Endodermal cell (in vitro differentiated cells): ENCODE data around the gene OR2AE1. TPM values are rescaled to one million over a fixed set of nuclear protein-coding genes. Genes with fewer than 3 reads are reported as not detected.
A peak's percentile ranks its signal among the peaks of the same experiment; 100 is the strongest.

ENCODE experiments used
- DNase-seq: peaks from one replicate; pipeline ENCODE4 v3.0.0-alpha.2; 2017
- H3K27ac ChIP-seq: 2 replicates; pipeline ENCODE4 v1.5.1; 2013; ENCODE audit warnings: mild to moderate bottlenecking, low read depth, low read length, moderate library complexity
- H3K27me3 ChIP-seq: 2 replicates; pipeline ENCODE4 v1.6.1; 2013; ENCODE audit warnings: mild to moderate bottlenecking, low read length, moderate library complexity; ENCODE audit not compliant: insufficient read depth, control insufficient read depth, poor library complexity, severe bottlenecking
- H3K36me3 ChIP-seq: 2 replicates; pipeline ENCODE4 v1.7.0; 2013; ENCODE audit warnings: mild to moderate bottlenecking, low read length, moderate library complexity; ENCODE audit not compliant: control insufficient read depth, insufficient read depth
- H3K4me1 ChIP-seq: one replicate; pipeline ENCODE4 v1.7.0; 2013; ENCODE audit warnings: low read length; ENCODE audit not compliant: control insufficient read depth, insufficient read depth
- H3K4me3 ChIP-seq: 2 replicates; pipeline ENCODE4 v1.5.1; 2013; ENCODE audit warnings: mild to moderate bottlenecking, low read length, moderate library complexity
- H3K9ac ChIP-seq: 2 replicates; pipeline ENCODE4 v1.6.1; 2013; ENCODE audit warnings: mild to moderate bottlenecking, low read length, moderate library complexity; ENCODE audit not compliant: poor library complexity, severe bottlenecking; ENCODE audit errors: extremely low read depth
- H3K9me3 ChIP-seq: 2 replicates; pipeline ENCODE4 v1.6.1; 2013; ENCODE audit warnings: mild to moderate bottlenecking, low read length, moderate library complexity; ENCODE audit not compliant: control insufficient read depth
- H3K27ac Mint-ChIP-seq: 2 replicates; pipeline ENCODE4 v1.8.0; 2020; ENCODE audit warnings: mixed read lengths
- H3K27me3 Mint-ChIP-seq: 2 replicates; pipeline ENCODE4 v1.8.0; 2021; ENCODE audit warnings: mild to moderate bottlenecking, mixed read lengths; ENCODE audit not compliant: insufficient read depth
- H3K36me3 Mint-ChIP-seq: 2 replicates; pipeline ENCODE4 v1.8.0; 2020; ENCODE audit warnings: low read depth, mixed read lengths
- H3K4me1 Mint-ChIP-seq: 2 replicates; pipeline ENCODE4 v1.8.0; 2020; ENCODE audit warnings: mixed read lengths
- H3K4me3 Mint-ChIP-seq: 2 replicates; pipeline ENCODE4 v1.8.0; 2020; ENCODE audit warnings: mild to moderate bottlenecking, moderate library complexity, mixed read lengths
- H3K9me3 Mint-ChIP-seq: 2 replicates; pipeline ENCODE4 v1.8.0; 2020; ENCODE audit warnings: mild to moderate bottlenecking, mixed read lengths
- CTCF ChIP-seq: fragments of 200-600 bp; sonication (generic); conservative IDR thresholded peaks from 2 replicates; pipeline ENCODE4 v1.5.0; 2021; ENCODE audit warnings: antibody characterized with exemption, mild to moderate bottlenecking
- WGBS, 2 experiments: methylation state at CpG; one replicate each; pipeline versions ENCODE4 v1.1.5 to v1.1.7; 2013; ENCODE audit warnings: missing lambda C conversion rate in 2 of 2, mixed read lengths in 1 of 2; ENCODE audit not compliant: insufficient coverage in 1 of 2, insufficient read length in 1 of 2; 5-methylcytosine and 5-hydroxymethylcytosine counted together
- total RNA-seq, 2 donors: library from RNA; stranded (reverse); fragmentation: NEBNext Ultra II Directional in 1 of 2; extraction: Animal tissue kit (Norgen Biotek cat#: 25700) in 1 of 2; gene quantifications; 2 replicates in 1 of 2; 3 replicates in 1 of 2; pipeline ENCODE4 v1.2.1, GENCODE V29; 2021

The OR2AE1 gene
- total RNA-seq, 2 donors from 2014 or later: not detected

- Histone ChIP-seq H3K36me3 (peaks cover 2% of the 10 kb centered on the region), H3K27ac (no peak overlapping the region), H3K4me1 (peaks cover 32% of the 10 kb centered on the region), H3K9ac (no peak overlapping the region), H3K27me3 (no peaks in the 10 kb centered on the region), H3K4me3 (peak overlapping the region; percentile 5), H3K9me3 (peaks cover 28% of the 10 kb centered on the region)
- peak; percentile 17 for DNase-seq
- no peaks in the 10 kb centered on the region for H3K36me3 Mint-ChIP-seq
- peak overlapping the region; percentile 53 for H3K27ac Mint-ChIP-seq
- H3K4me1 Mint-ChIP-seq: peaks cover 68% of the 10 kb centered on the region
- H3K4me3 Mint-ChIP-seq: no peak overlapping the region
- no peaks in the 10 kb centered on the region for H3K27me3 Mint-ChIP-seq
- TF ChIP-seq CTCF: no peak
- H3K9me3 Mint-ChIP-seq: peaks cover under 1% of the 10 kb centered on the region
Measured at GRCh38 chr7:99828811-99829210, 48.0 kb downstream of the OR2AE1 start.

- Mint-ChIP-seq H3K36me3 (no peaks in the 10 kb centered on the region), H3K27ac (peak overlapping the region; percentile 85), H3K4me3 (no peak overlapping the region), H3K27me3 (no peaks in the 10 kb centered on the region), H3K9me3 (peaks cover 2% of the 10 kb centered on the region), H3K4me1 (peaks cover 55% of the 10 kb centered on the region)
- no peak overlapping the region for H3K27ac ChIP-seq
- H3K4me1 ChIP-seq: peaks cover 30% of the 10 kb centered on the region
- 88 to 92% methylated on average over 2 of the region's 2 CpGs for WGBS, 2 experiments
- peaks cover 4% of the 10 kb centered on the region for H3K36me3 ChIP-seq
- H3K4me3 ChIP-seq: peak overlapping the region; percentile 46
- no peak overlapping the region for H3K9ac ChIP-seq
- H3K27me3 ChIP-seq: no peaks in the 10 kb centered on the region
- no peak for DNase-seq
- no peak for TF ChIP-seq CTCF
- H3K9me3 ChIP-seq: peaks cover 35% of the 10 kb centered on the region
Measured at GRCh38 chr7:99827040-99827778, 49.6 kb downstream of the OR2AE1 start.

Other genes with a start within 250 kb of the OR2AE1 start
- under 1 TPM; 0.38 to 0.42 TPM for gene CYP3A5, start 197.0 kb downstream of the OR2AE1 start, total RNA-seq
- not detected for gene CYP3A7, start 141.8 kb downstream of the OR2AE1 start, total RNA-seq
- under 1 TPM in 1 of 2 donors, not detected in 1; 0.11 TPM for gene CYP3A4, start 92.8 kb downstream of the OR2AE1 start, total RNA-seq
- under 1 TPM; 0.31 to 0.60 TPM for gene CYP3A43, start 49.0 kb downstream of the OR2AE1 start, total RNA-seq
- 10 to 100 TPM; 10.5 to 13.2 TPM for gene TRIM4, start 42.5 kb upstream of the OR2AE1 start, total RNA-seq
- 1 to 10 TPM in 1 of 2 donors, under 1 TPM in 1; 0.82 to 1.4 TPM for gene GJC3, start 52.6 kb upstream of the OR2AE1 start, total RNA-seq
- gene AZGP1, start 99.0 kb upstream of the OR2AE1 start, total RNA-seq: not detected
- 10 to 100 TPM; 57.1 to 68.0 TPM for gene ZKSCAN1, start 138.6 kb upstream of the OR2AE1 start, total RNA-seq
- 10 to 100 TPM; 22.7 to 25.1 TPM for gene ZSCAN21, start 172.7 kb upstream of the OR2AE1 start, total RNA-seq
- 10 to 100 TPM; 32.8 to 39.9 TPM for gene ZNF3, start 204.7 kb upstream of the OR2AE1 start, total RNA-seq
- 100 to 1,000 TPM; 109 to 121 TPM for gene COPS6, start 211.9 kb upstream of the OR2AE1 start, total RNA-seq
- gene MCM7, start 224.4 kb upstream of the OR2AE1 start, total RNA-seq: 100 to 1,000 TPM; 219 to 242 TPM
- gene AP4M1, start 224.6 kb upstream of the OR2AE1 start, total RNA-seq: 10 to 100 TPM; 26.3 to 31.5 TPM
- 100 to 1,000 TPM in 1 of 2 donors, 10 to 100 TPM in 1; 83.1 to 113 TPM for gene TAF6, start 242.3 kb upstream of the OR2AE1 start, total RNA-seq
- gene CNPY4, start 242.6 kb upstream of the OR2AE1 start, total RNA-seq: 10 to 100 TPM; 16.2 to 19.4 TPM
- 1 to 10 TPM; 1.3 to 1.4 TPM for gene MBLAC1, start 249.9 kb upstream of the OR2AE1 start, total RNA-seq